NCI-H187 (cell line): ENCODE measurements around the gene MEA1.

ENCODE experiments used
- DNase-seq, 2 experiments: peaks; one replicate each; lab custom pipeline; 2025; lab: John Stamatoyannopoulos, UW

Gene MEA1

GRCh38 chr6:43038727-43039126 is 25.0 kb upstream of the MEA1 start:
- no peak for DNase-seq

- no peak for DNase-seq
These were observed 24.0 kb upstream of the MEA1 start for GRCh38 chr6:43037706-43038105.

- DNase-seq = no peak
These were observed 23.5 kb upstream of the MEA1 start for GRCh38 chr6:43037197-43037596.

- no peak for DNase-seq
These were observed 23.0 kb upstream of the MEA1 start for GRCh38 chr6:43036712-43037111.

- no peak for DNase-seq
These were observed 21.9 kb upstream of the MEA1 start for GRCh38 chr6:43035495-43036194.

DNA sequence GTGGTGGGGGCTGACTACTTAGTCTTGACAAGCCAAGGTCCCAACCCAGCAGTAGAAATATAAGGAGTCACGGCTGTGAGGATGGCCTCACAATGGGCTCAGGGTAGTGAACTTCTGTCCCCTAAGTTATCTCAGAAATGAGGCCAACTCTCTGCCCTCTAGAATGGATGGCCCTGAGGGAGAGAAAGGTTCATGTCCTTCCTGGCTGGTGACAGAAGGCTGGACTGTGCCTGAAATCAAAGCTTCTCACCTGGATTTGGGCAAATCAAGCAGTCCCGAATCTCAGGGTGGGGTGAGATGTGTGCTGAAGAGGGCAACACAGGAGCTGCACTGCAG is 20.4 kb upstream of the MEA1 start:
- no peak for DNase-seq

GRCh38 chr6:43033496-43034189 is 19.9 kb upstream of the MEA1 start:
- no peak for DNase-seq

DNA sequence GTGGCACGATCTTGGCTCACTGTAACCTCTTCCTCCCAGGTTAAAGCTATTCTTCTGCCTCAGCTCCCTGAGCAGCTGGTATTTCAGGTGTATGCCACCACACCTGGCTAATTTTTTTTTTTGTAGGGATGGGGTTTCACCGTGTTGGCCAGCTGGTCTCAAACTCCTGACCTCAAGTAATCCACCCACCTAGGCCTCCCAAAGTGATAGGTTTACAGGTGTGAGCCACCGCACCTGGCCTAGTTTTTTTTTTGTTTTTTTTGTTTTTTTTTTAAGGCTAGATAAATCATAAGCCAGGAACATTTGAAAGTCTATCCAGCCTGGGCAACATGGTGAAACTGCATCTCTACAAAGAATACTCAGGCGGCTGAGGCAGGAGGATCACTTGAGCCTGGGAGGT is 18.6 kb upstream of the MEA1 start:
- DNase-seq = no peak

DNA sequence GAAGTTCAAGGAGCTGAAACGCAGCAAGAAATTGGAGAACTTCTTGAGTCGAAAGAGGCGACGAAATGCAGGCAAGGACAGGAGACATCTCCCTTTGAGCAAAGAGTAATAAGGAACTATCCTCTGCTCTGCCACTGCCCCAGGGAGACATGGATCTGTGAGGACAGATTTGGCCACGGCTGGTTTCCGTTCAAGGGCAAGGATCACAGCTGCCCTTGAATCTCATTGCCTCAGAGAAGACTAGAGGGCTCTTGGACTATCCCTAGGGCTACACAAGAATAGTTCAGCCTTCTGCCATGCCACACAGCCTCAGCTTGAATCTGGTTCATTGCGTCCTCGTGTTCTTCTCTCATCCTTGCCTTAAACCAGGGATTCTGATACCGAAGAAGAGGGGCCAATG is 15.4 kb upstream of the MEA1 start:
- DNase-seq = no peak

- DNase-seq = no peak
These were observed 12.6 kb upstream of the MEA1 start for GRCh38 chr6:43026365-43026764.

- DNase-seq = no peak
These were observed 10.7 kb upstream of the MEA1 start for GRCh38 chr6:43024436-43024835.

GRCh38 chr6:43021270-43022047 is 7.7 kb upstream of the MEA1 start, which contains the start of gene RRP36:
Gene RRP36, plus strand, starts transcription at chr6:43021623. Its CDS starts 32 bp downstream, at chr6:43021655.
- peak in 1 of 2 experiments; percentile 12 for DNase-seq

- DNase-seq = no peak
These were observed 7.1 kb upstream of the MEA1 start for GRCh38 chr6:43020847-43021246.

DNA sequence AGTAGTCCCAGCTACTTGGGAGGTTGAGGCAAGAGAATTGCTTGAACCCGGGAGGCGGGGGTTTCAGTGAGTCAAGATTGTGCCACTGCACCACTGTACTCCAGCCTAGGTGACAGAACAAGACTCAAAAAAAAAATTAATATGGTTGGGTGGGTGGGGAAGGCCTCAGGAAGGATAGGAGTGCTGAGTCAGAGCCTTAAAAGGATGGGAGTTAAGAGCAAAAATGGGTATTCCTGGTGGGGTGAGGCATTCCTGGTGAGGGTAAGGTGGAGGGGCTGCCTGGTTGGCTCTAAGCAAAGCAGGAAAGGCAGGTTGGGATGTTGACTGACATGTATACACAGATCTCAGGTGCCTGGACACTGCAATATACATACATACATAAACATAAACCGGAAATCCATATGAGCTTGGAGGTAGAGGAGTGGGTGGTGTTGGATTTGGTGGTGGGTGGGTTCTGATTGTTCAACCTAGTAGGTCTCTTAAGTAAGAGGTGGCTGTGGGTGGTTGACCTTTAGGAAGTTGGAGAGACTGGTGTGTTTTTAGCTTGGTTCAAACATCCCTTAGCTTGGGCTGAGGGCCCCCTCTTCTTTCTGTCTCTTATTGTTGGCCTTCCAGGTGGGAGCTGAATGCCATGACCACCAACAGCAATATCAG is 6.4 kb upstream of the MEA1 start:
- DNase-seq = no peak

- no peak for DNase-seq
These were observed 5.4 kb upstream of the MEA1 start for GRCh38 chr6:43019152-43019551.

GRCh38 chr6:43016943-43017334 is 3.2 kb upstream of the MEA1 start:
- DNase-seq = no peak

DNA sequence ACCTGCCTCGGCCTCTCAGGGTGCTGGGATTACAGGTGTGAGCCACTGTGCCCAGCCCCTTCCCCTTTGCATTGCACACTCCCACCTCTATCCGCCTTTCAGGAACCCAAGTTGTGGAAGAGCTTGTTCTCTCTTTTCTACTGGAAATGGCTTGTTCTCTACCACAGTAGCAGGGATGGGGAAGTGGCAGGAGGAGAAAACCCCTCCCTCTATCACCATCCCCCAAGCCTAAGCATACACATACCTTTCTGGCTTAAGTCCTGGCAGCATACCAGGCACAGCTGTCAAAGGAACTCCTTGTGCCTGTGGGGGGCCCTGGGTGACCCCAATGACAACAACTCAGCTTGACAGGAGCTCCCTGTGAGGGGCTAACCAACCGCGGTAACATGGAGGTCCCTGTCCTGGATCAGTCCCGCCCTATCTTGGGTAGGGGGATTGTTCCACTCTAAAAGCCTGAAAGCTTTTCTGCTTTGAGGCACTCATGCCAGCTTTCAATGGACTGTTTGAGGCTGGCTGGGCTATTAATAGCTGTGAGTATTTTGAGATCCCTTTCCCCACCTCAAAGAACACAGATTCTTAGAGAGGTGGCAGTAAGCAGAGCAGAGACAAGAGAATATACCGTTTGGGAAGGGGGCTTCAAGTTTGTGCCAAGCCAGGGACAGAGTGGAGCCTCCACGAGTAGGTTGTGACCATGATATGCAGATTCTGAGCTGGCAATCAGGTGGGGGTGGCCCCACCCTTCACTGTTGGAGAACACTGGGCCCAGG is 2.6 kb upstream of the MEA1 start:
- DNase-seq = no peak

GRCh38 chr6:43014434-43014909 is 726 bp upstream of the MEA1 start:
- no peak for DNase-seq

DNA sequence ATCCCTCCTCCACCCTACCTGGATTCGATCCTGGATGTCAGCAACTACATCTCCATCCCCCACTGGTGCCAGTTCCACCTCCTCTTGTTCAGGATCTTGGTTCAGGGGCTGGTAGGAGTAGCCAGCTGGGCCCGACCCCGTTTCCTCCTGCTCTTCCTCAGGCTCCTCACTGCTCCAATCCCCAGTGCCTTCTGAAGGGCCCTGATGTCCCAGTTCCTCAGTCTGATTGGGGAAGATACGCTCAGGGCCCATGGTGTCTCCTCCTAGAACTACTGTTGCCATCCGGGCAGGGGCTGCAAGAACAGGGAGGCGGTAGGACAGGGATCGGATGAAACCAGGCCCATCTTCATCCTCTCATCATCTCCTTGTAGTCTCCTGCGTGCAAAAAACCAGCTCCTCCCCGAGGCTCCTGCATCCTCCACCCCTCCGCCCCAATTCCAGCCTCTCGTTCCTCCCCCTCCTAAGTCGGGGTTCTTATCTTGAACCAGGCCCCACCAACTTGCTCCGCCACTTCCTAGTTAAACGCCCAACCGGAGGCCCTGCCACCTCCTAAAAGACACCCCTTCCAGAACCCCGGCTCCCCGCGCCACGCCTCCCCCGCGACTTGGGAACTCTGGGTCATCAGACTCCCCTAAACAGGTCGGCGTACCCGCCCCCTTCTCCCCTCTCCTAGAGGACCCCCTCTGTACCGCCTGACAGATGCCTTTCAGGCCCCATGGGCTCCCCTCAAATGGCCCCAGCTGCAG is 476 bp downstream of the MEA1 start:
- DNase-seq = no peak

DNA sequence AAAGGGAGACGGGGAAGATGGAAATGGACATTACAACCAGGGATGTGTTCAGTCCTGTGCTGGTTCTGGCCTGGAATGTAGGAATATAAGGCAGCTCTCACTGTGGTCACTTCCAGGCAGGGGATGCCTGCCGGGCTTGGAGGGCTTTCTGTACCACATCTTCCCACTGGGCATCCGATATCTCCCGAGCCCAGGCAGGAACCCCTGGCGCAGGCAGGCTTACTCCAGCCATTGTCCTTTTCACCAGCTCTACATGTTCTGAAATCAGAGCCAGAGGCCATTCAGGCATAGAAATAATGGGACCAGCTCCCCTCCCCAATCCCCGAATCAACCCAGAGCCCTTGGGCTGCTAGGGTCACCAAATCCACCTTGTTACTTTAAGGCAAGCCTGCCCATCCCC is 1.4 kb downstream of the MEA1 start:
- no peak for DNase-seq

DNA sequence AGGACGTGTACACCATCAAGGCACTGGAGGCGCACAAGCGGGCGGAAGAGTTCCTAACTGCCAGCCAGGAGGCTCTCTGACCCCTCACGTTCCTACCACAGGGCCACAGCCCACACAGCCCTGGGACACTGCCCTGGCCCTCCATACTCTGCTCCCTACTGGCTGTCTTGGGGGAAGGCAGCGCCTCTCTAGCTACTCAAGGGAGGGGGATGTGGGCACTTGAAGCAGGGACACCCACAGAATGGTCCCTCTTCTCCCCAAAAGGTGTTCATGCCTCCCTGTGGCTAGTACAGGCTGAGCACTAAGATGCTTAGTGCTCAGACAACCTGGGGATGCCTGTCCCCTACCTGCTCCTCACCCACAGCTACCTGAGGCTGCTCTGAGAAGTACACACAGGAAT is 2.5 kb downstream of the MEA1 start:
- DNase-seq = no peak
